GM12873 (cell line): ENCODE data around the gene AUTS2.

Source experiments
- TF ChIP-seq, protein P1 (sequence below): IDR thresholded peaks from 2 replicates; pipeline ENCODE4 v1.5.1; 2012; ENCODE audit warnings: low read depth, mild to moderate bottlenecking, moderate library complexity, low read length, control low read depth; ENCODE audit not compliant: insufficient read depth; ENCODE audit errors: missing control alignments

Gene AUTS2

GRCh38 chr7:70680306-70680705, 1082.0 kb downstream of the AUTS2 start:
- TF ChIP-seq, protein P1, sequence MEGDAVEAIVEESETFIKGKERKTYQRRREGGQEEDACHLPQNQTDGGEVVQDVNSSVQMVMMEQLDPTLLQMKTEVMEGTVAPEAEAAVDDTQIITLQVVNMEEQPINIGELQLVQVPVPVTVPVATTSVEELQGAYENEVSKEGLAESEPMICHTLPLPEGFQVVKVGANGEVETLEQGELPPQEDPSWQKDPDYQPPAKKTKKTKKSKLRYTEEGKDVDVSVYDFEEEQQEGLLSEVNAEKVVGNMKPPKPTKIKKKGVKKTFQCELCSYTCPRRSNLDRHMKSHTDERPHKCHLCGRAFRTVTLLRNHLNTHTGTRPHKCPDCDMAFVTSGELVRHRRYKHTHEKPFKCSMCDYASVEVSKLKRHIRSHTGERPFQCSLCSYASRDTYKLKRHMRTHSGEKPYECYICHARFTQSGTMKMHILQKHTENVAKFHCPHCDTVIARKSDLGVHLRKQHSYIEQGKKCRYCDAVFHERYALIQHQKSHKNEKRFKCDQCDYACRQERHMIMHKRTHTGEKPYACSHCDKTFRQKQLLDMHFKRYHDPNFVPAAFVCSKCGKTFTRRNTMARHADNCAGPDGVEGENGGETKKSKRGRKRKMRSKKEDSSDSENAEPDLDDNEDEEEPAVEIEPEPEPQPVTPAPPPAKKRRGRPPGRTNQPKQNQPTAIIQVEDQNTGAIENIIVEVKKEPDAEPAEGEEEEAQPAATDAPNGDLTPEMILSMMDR = no peak

- TF ChIP-seq, protein P1 = no peak
Observed at GRCh38 chr7:70680743-70681468, 1082.6 kb downstream of the AUTS2 start.

- TF ChIP-seq, protein P1 = no peak
Observed at GRCh38 chr7:70681469-70682350, 1083.4 kb downstream of the AUTS2 start.

DNA sequence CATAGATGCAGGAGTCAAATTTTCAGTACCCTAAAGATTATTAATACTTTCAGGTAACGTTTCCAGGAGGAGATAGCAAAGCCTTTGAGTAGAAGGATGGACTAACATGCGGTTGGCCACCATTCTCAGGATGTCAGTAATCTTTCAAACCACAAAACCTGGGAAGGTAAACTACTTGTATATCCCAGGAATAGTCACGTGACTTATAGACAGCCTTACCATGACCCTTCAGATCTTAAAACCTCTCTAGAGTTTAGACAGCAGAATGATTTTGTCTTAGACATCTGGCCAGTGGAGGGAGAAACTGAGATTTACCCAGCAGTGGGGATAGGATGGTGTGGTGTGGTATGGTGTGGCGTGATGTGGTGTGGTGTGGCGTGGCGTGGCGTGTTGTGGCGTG, 1085.9 kb downstream of the AUTS2 start:
- TF ChIP-seq, protein P1 = no peak

- TF ChIP-seq, protein P1 = no peak
Observed at GRCh38 chr7:70693321-70693685, 1095.0 kb downstream of the AUTS2 start.

GRCh38 chr7:70693686-70694433, 1095.6 kb downstream of the AUTS2 start:
- TF ChIP-seq, protein P1 = peak; percentile 29
